Coronary artery (tissue), 2 donors: ENCODE results near the gene MEG3.

Experiments used
- DNase-seq: peaks from one replicate; pipeline ENCODE4 v3.0.0-alpha.2; 2017; ENCODE audit warnings: low spot score
- H3K27ac ChIP-seq, 2 donors: fragments of 200-600 bp; sonication (generic); one replicate each; pipeline ENCODE4 v1.5.1; 2016 to 2019
- H3K4me3 ChIP-seq: fragments of 200-600 bp; sonication (generic); 2 replicates; pipeline ENCODE4 v1.5.1; 2016; ENCODE audit warnings: mild to moderate bottlenecking, moderate library complexity
- TF ChIP-seq, protein P1 (sequence below): fragments of 200-600 bp; sonication (generic); IDR thresholded peaks from one replicate; pipeline ENCODE4 v1.5.1; 2019; ENCODE audit warnings: antibody characterized with exemption

MEG3 gene

DNA sequence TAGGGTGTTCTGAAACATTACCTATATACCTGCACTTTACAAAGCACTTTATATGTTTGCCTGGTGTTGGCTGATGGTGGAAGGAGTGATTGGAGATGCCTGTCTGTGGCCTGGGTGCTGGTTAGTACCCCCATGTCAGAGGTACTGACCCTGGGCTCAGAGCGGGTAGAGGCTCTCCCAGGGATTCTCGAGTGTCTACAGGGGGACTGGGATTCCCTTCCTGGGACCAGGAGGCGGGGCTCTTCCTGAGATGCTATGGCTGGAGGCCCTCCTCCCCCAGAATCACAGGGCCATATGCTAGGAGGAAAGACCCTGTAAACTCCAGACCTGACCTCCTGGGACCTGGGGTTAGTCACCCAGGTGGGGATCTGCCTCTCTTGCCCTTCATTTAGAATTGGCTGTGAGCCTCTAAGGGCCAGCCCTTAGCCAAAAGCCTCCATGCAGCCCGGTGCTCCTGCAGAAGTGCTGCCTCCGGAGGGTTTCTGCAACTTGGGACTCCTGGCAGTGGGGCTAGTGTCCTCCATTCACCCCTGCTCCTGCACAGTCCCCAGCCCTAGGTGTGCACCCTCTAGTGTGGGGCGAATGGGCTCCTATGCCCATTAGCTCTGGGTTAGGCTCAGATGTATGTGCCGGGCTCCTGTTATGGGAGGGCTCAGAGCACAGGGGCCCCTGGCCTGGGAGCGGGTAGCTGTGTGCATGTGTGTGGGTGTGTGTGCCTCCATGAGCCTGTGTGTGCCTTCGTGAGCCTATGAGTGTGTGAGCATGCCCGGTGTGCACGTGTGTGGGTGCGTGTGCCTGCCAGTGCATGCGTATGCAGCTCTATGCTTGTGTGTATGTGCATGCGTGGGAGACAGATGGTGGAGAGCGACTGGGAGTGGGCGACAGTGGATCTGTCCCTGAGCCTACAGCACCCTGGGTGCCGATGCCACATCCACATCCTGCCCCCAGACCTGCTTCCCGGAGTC lies 41.0 kb downstream of the MEG3 start:
- Histone ChIP-seq H3K4me3 (no peak overlapping the region), H3K27ac (no peak overlapping the region)
- no peak for DNase-seq
- TF ChIP-seq, protein P1, sequence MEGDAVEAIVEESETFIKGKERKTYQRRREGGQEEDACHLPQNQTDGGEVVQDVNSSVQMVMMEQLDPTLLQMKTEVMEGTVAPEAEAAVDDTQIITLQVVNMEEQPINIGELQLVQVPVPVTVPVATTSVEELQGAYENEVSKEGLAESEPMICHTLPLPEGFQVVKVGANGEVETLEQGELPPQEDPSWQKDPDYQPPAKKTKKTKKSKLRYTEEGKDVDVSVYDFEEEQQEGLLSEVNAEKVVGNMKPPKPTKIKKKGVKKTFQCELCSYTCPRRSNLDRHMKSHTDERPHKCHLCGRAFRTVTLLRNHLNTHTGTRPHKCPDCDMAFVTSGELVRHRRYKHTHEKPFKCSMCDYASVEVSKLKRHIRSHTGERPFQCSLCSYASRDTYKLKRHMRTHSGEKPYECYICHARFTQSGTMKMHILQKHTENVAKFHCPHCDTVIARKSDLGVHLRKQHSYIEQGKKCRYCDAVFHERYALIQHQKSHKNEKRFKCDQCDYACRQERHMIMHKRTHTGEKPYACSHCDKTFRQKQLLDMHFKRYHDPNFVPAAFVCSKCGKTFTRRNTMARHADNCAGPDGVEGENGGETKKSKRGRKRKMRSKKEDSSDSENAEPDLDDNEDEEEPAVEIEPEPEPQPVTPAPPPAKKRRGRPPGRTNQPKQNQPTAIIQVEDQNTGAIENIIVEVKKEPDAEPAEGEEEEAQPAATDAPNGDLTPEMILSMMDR: no peak

DNA sequence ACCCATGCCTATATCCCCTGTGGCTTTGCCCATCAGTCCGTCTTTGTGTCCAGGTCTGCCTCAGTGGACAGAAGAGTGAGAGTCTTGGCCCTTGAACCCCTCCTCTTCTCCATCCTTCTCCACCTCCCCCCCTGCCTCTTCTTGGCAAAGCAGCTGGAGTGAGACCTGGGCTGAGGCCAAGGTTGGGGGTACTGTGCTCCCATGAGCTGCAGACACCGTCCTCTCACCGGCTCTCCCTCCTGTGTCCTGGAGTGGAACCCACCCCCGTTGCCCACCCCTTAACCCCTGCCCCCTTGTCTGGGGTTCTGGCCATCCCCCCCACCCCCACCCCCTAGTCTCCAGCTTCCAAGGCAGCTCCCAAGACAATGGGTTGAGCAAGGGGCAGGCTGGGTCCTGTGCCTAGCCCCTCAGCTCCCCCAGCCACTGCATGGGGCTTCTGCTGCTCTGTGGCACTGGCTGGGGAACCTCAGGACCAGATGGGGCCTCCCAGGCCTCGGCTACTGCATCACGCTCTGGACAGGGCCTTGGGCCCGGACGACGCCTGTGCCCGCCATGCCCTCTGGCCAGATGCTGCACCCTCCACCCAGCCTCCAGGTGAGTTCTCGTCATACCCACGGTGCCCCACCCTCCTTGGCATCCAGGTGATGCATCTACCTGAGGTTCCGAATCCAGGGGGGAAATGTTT lies 41.9 kb downstream of the MEG3 start:
- H3K4me3 ChIP-seq: no peak overlapping the region
- TF ChIP-seq, protein P1: no peak
- no peak overlapping the region for H3K27ac ChIP-seq
- no peak for DNase-seq

DNA sequence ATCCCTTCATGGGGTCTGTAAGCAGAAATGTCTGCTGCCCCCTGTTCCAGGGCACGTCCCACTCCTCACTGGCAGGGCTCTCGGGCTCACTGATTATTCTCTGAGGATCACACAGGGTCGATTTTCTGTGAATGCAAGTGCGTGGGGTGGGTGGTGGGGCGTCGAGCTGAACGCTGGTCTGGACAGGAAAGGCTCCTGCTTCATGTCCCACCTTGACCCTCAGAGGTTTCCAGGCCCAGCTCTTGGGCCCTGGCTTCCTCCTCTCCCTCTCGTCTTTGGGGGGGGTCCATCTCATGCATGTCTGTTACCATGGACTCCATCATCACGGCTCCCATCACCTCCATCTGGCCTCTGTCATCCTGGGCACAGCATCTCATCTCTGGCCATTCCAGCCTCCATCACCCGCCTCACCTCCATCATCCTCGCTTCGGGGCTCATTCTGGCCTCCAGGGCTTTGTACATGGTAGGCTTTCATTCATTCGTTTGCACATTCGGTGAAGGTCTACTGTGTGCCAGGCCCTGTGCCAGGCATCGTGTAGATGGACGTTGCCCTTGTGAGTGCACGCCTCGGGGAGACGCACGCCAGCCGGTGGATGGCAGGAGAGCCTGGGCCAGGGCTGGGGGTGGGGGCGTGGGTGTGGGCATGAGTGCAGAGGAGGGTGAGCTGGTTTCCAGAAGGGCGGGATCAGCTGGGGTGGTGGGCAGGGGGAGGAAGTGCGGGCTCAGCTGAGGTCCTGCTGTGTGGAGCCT lies 42.9 kb downstream of the MEG3 start:
- TF ChIP-seq, protein P1: no peak
- Histone ChIP-seq H3K4me3 (no peak overlapping the region), H3K27ac (no peak overlapping the region)
- no peak for DNase-seq

DNA sequence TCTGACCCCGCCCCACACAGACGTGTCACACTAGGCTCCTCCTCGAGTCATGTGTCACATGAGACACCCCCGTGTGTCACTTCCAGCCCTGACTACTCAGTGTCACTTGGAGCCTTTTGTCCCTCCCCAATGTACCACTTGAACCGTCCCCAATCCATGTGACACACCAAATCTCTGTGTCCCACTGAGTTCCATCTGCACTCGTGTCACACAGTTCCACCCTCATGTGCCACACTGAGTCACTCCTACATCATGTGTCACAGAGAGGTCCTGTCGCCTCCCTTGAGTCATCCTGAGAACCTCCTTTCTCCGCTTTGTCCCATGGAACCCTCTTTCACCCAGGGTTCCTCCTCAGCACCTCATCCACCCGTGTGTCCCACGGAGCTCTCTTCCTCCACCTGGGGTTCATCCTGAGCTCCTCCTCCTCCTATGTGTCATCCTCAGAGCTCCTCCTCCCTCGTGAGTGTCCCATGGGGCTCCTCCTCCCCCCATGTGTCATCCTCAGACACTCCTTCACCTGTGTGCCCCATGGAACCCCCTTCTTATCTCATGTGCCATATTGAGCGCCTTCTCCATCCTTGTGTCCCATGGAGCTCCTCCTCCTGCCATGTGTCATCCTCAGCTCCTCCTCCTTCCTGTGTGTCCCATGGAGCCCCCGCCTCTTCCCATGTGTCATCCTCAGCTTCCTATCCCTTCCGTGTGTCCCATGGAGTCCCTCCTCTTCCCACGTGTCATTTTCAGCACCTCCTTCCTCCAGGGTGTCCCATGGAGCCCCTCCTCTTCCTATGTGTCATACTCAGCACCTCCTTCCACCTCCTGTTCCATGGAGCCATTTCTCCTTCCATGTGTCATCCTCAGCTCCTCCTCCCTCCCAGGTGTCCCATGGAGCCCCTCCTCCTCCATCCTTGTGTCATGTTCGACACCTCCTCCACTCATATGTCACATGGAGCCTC lies 45.6 kb downstream of the MEG3 start:
- no peak for DNase-seq
- TF ChIP-seq, protein P1: no peak

DNA sequence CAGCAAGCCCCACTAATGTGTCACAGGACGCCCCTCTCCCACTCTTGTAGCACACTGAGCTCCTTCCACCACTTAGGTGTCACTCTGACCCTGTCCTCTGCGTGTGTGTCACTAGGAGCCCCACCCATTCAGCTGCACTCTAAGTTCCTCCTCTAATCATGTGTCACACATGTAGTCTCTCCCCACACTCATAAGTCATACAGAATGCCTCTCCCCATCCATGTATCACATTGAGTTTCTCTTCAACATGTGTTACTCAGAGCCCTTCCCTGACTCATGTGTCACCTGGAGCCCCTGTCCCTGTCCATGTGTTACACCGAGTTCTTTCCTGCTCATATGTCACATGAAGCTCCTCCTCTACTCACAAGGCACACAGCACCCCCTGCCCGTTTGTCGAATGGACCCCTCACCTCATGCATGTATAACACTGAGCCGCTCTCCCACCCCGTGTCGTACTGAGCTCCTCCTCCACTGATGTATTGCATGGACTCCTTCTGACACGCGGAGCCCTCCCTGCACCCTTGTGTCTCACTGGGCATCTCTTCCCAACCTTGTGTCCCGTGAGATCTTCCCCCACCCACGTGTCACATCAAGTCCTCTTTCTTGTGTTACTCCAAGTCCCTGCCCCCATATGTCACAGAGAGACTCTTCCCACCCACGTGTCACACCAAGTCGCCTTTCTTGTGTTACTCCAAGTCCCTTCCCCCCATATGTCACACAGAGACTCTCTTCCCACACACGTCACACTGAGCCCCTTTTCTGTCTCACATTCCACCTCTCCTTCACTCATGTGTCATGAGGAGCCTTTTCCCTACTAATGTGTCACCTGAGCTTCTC lies 46.6 kb downstream of the MEG3 start:
- H3K4me3 ChIP-seq: no peak overlapping the region
- H3K27ac ChIP-seq: no peak overlapping the region
- no peak for DNase-seq
- TF ChIP-seq, protein P1: no peak

More for the DNA sequence above, 45.6 kb downstream of the MEG3 start:
- Histone ChIP-seq H3K4me3 (no peak overlapping the region), H3K27ac (no peak overlapping the region)
